MM.1S (cell line): ENCODE measurements around the gene AADACL4.

Experiments
- DNase-seq: peaks from one replicate; pipeline ENCODE4 v3.0.0-alpha.2; 2015
- H2AFZ ChIP-seq: fragments of 300-600 bp; sonication (generic); 2 replicates; pipeline ENCODE4 v1.6.0; 2016; ENCODE audit warnings: antibody characterized with exemption, low read length
- H3F3A ChIP-seq: fragments of 300-600 bp; sonication (generic); 2 replicates; pipeline ENCODE4 v1.6.1; 2016; ENCODE audit warnings: mild to moderate bottlenecking, antibody characterized with exemption, low read length, moderate library complexity, mixed read lengths; ENCODE audit not compliant: insufficient read depth
- H3K27ac ChIP-seq: fragments of 300-600 bp; sonication (generic); 2 replicates; pipeline ENCODE4 v1.5.1; 2016; ENCODE audit warnings: mild to moderate bottlenecking, low read length
- H3K27me3 ChIP-seq: fragments of 300-600 bp; sonication (generic); replicated peaks from 2 replicates; pipeline ENCODE4 v1.6.0; 2016; ENCODE audit warnings: low read length; ENCODE audit not compliant: insufficient read depth
- H3K36me3 ChIP-seq: fragments of 300-600 bp; sonication (generic); replicated peaks from 2 replicates; pipeline ENCODE4 v1.6.1; 2016; ENCODE audit warnings: mild to moderate bottlenecking, low read length, mixed read lengths; ENCODE audit not compliant: insufficient read depth
- H3K4me1 ChIP-seq: fragments of 300-600 bp; sonication (generic); 2 replicates; pipeline ENCODE4 v1.6.1; 2016; ENCODE audit warnings: low read length, mixed read lengths
- H3K4me2 ChIP-seq: fragments of 300-600 bp; sonication (generic); 2 replicates; pipeline ENCODE4 v1.6.0; 2016; ENCODE audit warnings: low read depth, low read length
- H3K4me3 ChIP-seq: fragments of 300-600 bp; sonication (generic); 2 replicates; pipeline ENCODE4 v1.5.1; 2016; ENCODE audit warnings: low read length, mixed read lengths
- H3K79me2 ChIP-seq: fragments of 300-600 bp; sonication (generic); 2 replicates; pipeline ENCODE4 v1.6.1; 2016; ENCODE audit warnings: mixed run types, low read length, mixed read lengths
- H3K9ac ChIP-seq: fragments of 300-600 bp; sonication (generic); 2 replicates; pipeline ENCODE4 v1.6.1; 2016; ENCODE audit warnings: low read length, mixed read lengths
- H3K9me2 ChIP-seq: fragments of 300-600 bp; sonication (generic); replicated peaks from 2 replicates; pipeline ENCODE4 v1.6.1; 2016; ENCODE audit warnings: mild to moderate bottlenecking, low read length, mixed read lengths; ENCODE audit not compliant: insufficient read depth
- H3K9me3 ChIP-seq: fragments of 300-600 bp; sonication (generic); replicated peaks from 2 replicates; pipeline ENCODE4 v1.6.1; 2016; ENCODE audit warnings: mild to moderate bottlenecking, low read length, mixed read lengths; ENCODE audit not compliant: insufficient read depth
- H4K20me1 ChIP-seq: fragments of 300-600 bp; sonication (generic); 2 replicates; pipeline ENCODE4 v1.6.1; 2016; ENCODE audit warnings: mild to moderate bottlenecking, low read length, moderate library complexity, mixed read lengths; ENCODE audit not compliant: insufficient read depth
- CTCF ChIP-seq: fragments of 300-600 bp; sonication (generic); IDR thresholded peaks from 2 replicates; pipeline ENCODE4 v1.5.1; 2016; ENCODE audit warnings: antibody characterized with exemption, low read length, mixed read lengths
- EZH2 ChIP-seq: fragments of 300-600 bp; sonication (generic); optimal IDR thresholded peaks from 2 replicates; pipeline ENCODE3; 2017; ENCODE audit warnings: low read depth, mild to moderate bottlenecking, antibody characterized with exemption, low read length, mixed read lengths
- EZH2phosphoT487 ChIP-seq: fragments of 300-600 bp; sonication (generic); IDR thresholded peaks from 2 replicates; pipeline ENCODE4 v1.6.1; 2018; ENCODE audit warnings: antibody characterized with exemption, low read length

AADACL4 gene

GRCh38 chr1:12697397-12697796, 53.5 kb downstream of the AADACL4 start:
- Histone ChIP-seq H3K9me3 (no peaks in the 10 kb centered on the region), H3K4me2 (no peak overlapping the region), H2AFZ (no peak overlapping the region), H3K4me3 (no peak overlapping the region), H3K27me3 (peaks cover 6% of the 10 kb centered on the region; the same call in 1 of the 2 replicates), H3K4me1 (no peaks in the 10 kb centered on the region), H3K9me2 (no peaks in the 10 kb centered on the region), H4K20me1 (no peaks in the 10 kb centered on the region), H3K36me3 (no peaks in the 10 kb centered on the region), H3K79me2 (no peaks in the 10 kb centered on the region), H3F3A (no peaks in the 10 kb centered on the region), H3K27ac (no peak overlapping the region), H3K9ac (no peak overlapping the region)
- no peak for DNase-seq
- TF ChIP-seq EZH2 (no peak), CTCF (no peak), EZH2phosphoT487 (no peak)

GRCh38 chr1:12703821-12704451, 60.1 kb downstream of the AADACL4 start:
- TF ChIP-seq EZH2 = no peak
- no peak for TF ChIP-seq CTCF
- no peak for TF ChIP-seq EZH2phosphoT487
- no peaks in the 10 kb centered on the region for H3K9me3 ChIP-seq
- no peak overlapping the region for H3K9ac ChIP-seq
- no peaks in the 10 kb centered on the region for H3K27me3 ChIP-seq
- H3K4me1 ChIP-seq = no peaks in the 10 kb centered on the region
- H3K4me3 ChIP-seq = no peak overlapping the region
- H4K20me1 ChIP-seq = no peaks in the 10 kb centered on the region
- no peak overlapping the region for H3K27ac ChIP-seq
- H3K36me3 ChIP-seq = no peaks in the 10 kb centered on the region
- no peak overlapping the region for H3K4me2 ChIP-seq
- DNase-seq = no peak
- no peaks in the 10 kb centered on the region for H3K9me2 ChIP-seq
- H3F3A ChIP-seq = no peaks in the 10 kb centered on the region
- no peaks in the 10 kb centered on the region for H3K79me2 ChIP-seq
- H2AFZ ChIP-seq = no peak overlapping the region

DNA sequence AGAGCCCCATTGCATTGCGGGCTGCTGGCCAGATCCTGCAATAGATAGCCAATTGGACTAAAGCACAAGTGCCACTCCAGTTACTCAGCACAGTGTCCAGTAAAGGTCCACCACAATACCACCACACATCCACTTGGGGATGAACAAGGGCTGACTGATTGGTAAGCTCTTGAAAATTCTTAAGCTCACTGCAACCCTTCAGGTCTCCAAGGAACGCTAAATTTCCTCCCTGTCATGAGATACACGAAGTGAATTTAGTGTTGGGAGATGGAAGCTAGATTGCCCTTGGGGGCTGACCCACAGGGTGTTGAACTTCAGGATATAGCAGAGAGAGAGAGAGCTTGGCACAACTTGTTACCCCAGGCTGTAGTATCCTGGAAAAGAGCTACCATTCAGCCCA, 62.2 kb downstream of the AADACL4 start:
- Histone ChIP-seq H2AFZ (no peak overlapping the region), H3K79me2 (no peaks in the 10 kb centered on the region), H3K27ac (no peak overlapping the region), H3K4me1 (no peaks in the 10 kb centered on the region), H3K36me3 (no peaks in the 10 kb centered on the region), H3K4me2 (no peak overlapping the region), H3K9me3 (no peaks in the 10 kb centered on the region), H3F3A (no peaks in the 10 kb centered on the region), H3K4me3 (no peak overlapping the region), H3K9ac (no peak overlapping the region), H3K9me2 (no peaks in the 10 kb centered on the region), H4K20me1 (no peaks in the 10 kb centered on the region), H3K27me3 (no peaks in the 10 kb centered on the region)
- TF ChIP-seq EZH2 (no peak), CTCF (no peak), EZH2phosphoT487 (no peak)
- DNase-seq = no peak
